ENCODE measurements around the gene COPZ1. TPM values are rescaled to one million over a fixed set of nuclear protein-coding genes. Genes with fewer than 3 reads are reported as not detected.

COPZ1 gene
- total and polyA plus RNA-seq, 9 of the 15 experiments (the other 6 are each of a cell fraction or from before 2014, with no cell fraction given) = 137 to 487 (median 233) TPM

GRCh38 chr12:54304187-54304810 is 20.6 kb upstream of the COPZ1 start (continued):
- TF ChIP-seq CREB3L1 (IDR thresholded peaks at IDR 0.05; ENCODE audit: borderline replicate concordance, low read depth) (peak; percentile 20; the same call in 1 of the 2 replicates), BCLAF1 (IDR thresholded peaks at IDR 0.05; ENCODE audit: borderline replicate concordance in 1 of 2, control insufficient read depth in 1 of 2, low read depth in 2 of 2, low read length in 1 of 2) (peak in 1 of 2 experiments; percentile 87; a peak in 1 of 4 replicates), CGGBP1 (CRISPR knock-in tag; IDR thresholded peaks at IDR 0.05) (no peak), GABPB2 (CRISPR knock-in tag; conservative IDR thresholded peaks at IDR 0.05) (no peak), KDM1A (IDR thresholded peaks at IDR 0.05) (no peak), FOXA3 (CRISPR knock-in tag; conservative IDR thresholded peaks at IDR 0.05 in 1 of 2, IDR thresholded peaks at IDR 0.05 in 1 of 2) (no peak; a peak in 1 of 4 replicates), ZNF766 (CRISPR knock-in tag; conservative IDR thresholded peaks at IDR 0.05) (peak; percentile 89), EHMT2 (IDR thresholded peaks at IDR 0.05) (peak; percentile 52; the same call in 1 of the 2 replicates), AFF4 (CRISPR knock-in tag; IDR thresholded peaks at IDR 0.05) (no peak; the same call in 1 of the 2 replicates), PHB (CRISPR knock-in tag; IDR thresholded peaks at IDR 0.05) (no peak), NCOR1 (IDR thresholded peaks at IDR 0.05) (no peak), SUPT5H (IDR thresholded peaks at IDR 0.05) (peak; percentile 59; the same call in 1 of the 2 replicates), XRCC4 (IDR thresholded peaks at IDR 0.05; ENCODE audit: extremely low read depth, insufficient read depth, insufficient read length) (no peak), CBX5 (IDR thresholded peaks at IDR 0.05; ENCODE audit: borderline replicate concordance, low read depth) (peak; percentile 62), MTA3 (IDR thresholded peaks at IDR 0.05; ENCODE audit: borderline replicate concordance) (peak; percentile 96), MIER1 (IDR thresholded peaks at IDR 0.05; ENCODE audit: low read depth) (no peak; the same call in 1 of the 2 replicates), HDAC6 (IDR thresholded peaks at IDR 0.05; ENCODE audit: low read depth, low read length) (no peak), CEBPG (CRISPR knock-in tag; IDR thresholded peaks at IDR 0.05) (peak; percentile 99), CEBPG (tag; conservative IDR thresholded peaks at IDR 0.05 in 1 of 2, IDR thresholded peaks at IDR 0.05 in 1 of 2) (peak; percentile 97 to 99), ESRRA (IDR thresholded peaks at IDR 0.05; ENCODE audit: borderline replicate concordance, low read depth) (peak; percentile 95)
